Measurements from ENCODE around the gene PAPPA. TPM values are rescaled to one million over a fixed set of nuclear protein-coding genes. Genes with fewer than 3 reads are reported as not detected.

The PAPPA gene
- total RNA-seq, 1 donor from 2014 or later, result 0.52 TPM

GRCh38 chr9:116160676-116161571 lies 7.3 kb downstream of the PAPPA start:
- no peaks in the 10 kb centered on the region for H3K9me3 ChIP-seq (ENCODE audit: control insufficient read depth in 3 of 3, low read length in 3 of 3)
- H3K27ac ChIP-seq (ENCODE audit: low read depth, low read length), result no peak overlapping the region
- no peaks in the 10 kb centered on the region for H3K27me3 ChIP-seq (ENCODE audit: control insufficient read depth in 3 of 3, insufficient read depth in 3 of 3, low read length in 3 of 3)
- no peaks in the 10 kb centered on the region for H3K36me3 ChIP-seq (ENCODE audit: control insufficient read depth in 3 of 3, insufficient read depth in 3 of 3, low read length in 3 of 3)
- peaks cover 11 to 14% (median 13%) of the 10 kb centered on the region in 3 donors for H3K4me1 ChIP-seq (ENCODE audit: control insufficient read depth in 3 of 3, insufficient read depth in 3 of 3, low read length in 3 of 3)
- H3K4me3 ChIP-seq (ENCODE audit: low read length in 3 of 3), result no peak overlapping the region
- no peak overlapping the region for H3K9ac ChIP-seq (ENCODE audit: low read depth in 1 of 3, low read length in 3 of 3)

DNA sequence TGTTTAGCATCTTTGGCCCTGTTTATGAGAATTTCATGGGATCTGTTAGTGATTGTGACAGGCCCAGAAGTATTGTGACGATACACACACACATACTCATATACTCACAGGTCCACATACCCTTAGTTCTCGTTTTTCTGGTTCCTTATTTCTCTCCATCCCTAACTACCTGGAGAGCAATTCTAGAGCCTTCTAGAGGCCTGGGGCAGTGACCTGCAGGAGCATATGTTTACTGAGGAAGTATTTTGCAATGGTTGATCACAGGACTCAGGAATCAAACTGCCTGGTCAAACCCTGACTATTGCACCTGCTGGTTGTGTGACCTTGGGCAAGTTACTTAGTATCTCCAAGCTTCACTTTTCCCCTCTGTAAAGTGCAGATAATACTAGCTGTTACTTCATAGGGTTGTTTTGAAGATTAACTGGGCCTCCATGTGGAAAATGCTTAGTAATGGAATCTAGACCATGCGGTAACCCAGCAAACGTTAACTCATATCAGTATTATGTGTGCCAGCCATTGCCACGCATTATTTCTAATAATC lies 8.7 kb downstream of the PAPPA start:
- Histone ChIP-seq H3K36me3 (ENCODE audit: control insufficient read depth in 3 of 3, insufficient read depth in 3 of 3, low read length in 3 of 3) (no peaks in the 10 kb centered on the region), H3K9ac (ENCODE audit: low read depth in 1 of 3, low read length in 3 of 3) (no peak overlapping the region), H3K4me1 (ENCODE audit: control insufficient read depth in 3 of 3, insufficient read depth in 3 of 3, low read length in 3 of 3) (peaks cover 4 to 7% (median 6%) of the 10 kb centered on the region in 3 donors), H3K27me3 (ENCODE audit: control insufficient read depth in 3 of 3, insufficient read depth in 3 of 3, low read length in 3 of 3) (no peaks in the 10 kb centered on the region), H3K27ac (ENCODE audit: low read depth, low read length) (no peak overlapping the region), H3K9me3 (ENCODE audit: control insufficient read depth in 3 of 3, low read length in 3 of 3) (no peaks in the 10 kb centered on the region), H3K4me3 (ENCODE audit: low read length in 3 of 3) (no peak overlapping the region)

GRCh38 chr9:116163293-116164055 lies 9.9 kb downstream of the PAPPA start:
- no peaks in the 10 kb centered on the region for H3K27me3 ChIP-seq (ENCODE audit: control insufficient read depth in 3 of 3, insufficient read depth in 3 of 3, low read length in 3 of 3)
- no peaks in the 10 kb centered on the region for H3K9me3 ChIP-seq (ENCODE audit: control insufficient read depth in 3 of 3, low read length in 3 of 3)
- H3K9ac ChIP-seq (ENCODE audit: low read depth in 1 of 3, low read length in 3 of 3), result no peak overlapping the region
- H3K27ac ChIP-seq (ENCODE audit: low read depth, low read length), result no peak overlapping the region
- H3K4me3 ChIP-seq (ENCODE audit: low read length in 3 of 3), result no peak overlapping the region
- no peaks in the 10 kb centered on the region for H3K36me3 ChIP-seq (ENCODE audit: control insufficient read depth in 3 of 3, insufficient read depth in 3 of 3, low read length in 3 of 3)
- H3K4me1 ChIP-seq (ENCODE audit: control insufficient read depth in 3 of 3, insufficient read depth in 3 of 3, low read length in 3 of 3), result peaks cover 0 to 4% (median 0%) of the 10 kb centered on the region in 3 donors

- Histone ChIP-seq H3K4me3 (ENCODE audit: low read length in 3 of 3) (no peak overlapping the region), H3K36me3 (ENCODE audit: control insufficient read depth in 3 of 3, insufficient read depth in 3 of 3, low read length in 3 of 3) (no peaks in the 10 kb centered on the region), H3K9ac (ENCODE audit: low read depth in 1 of 3, low read length in 3 of 3) (no peak overlapping the region), H3K27ac (ENCODE audit: low read depth, low read length) (no peak overlapping the region), H3K27me3 (ENCODE audit: control insufficient read depth in 3 of 3, insufficient read depth in 3 of 3, low read length in 3 of 3) (no peaks in the 10 kb centered on the region), H3K9me3 (ENCODE audit: control insufficient read depth in 3 of 3, low read length in 3 of 3) (no peaks in the 10 kb centered on the region), H3K4me1 (ENCODE audit: control insufficient read depth in 3 of 3, insufficient read depth in 3 of 3, low read length in 3 of 3) (peaks cover 0 to 4% (median 0%) of the 10 kb centered on the region in 3 donors)
Measured at GRCh38 chr9:116165912-116166311, 12.3 kb downstream of the PAPPA start.

DNA sequence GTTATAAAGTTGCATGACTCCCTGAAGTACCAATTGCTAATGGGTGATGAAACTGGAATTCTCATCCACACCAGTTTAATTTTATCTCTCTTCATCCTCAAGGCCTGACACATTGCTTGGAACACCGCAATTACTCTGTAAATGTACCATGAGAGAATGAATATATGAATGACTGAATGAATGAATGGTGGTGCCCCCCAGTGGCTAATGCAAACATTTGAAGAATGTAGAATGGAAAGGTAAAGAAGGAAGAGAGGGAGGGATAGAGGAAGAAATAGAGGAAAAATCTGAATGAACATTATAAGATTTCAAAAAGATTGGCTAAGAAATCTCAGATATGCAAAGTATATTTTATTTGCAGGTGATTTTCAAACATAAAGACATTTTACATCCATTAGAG lies 13.1 kb downstream of the PAPPA start:
- no peak overlapping the region for H3K4me3 ChIP-seq (ENCODE audit: low read length in 3 of 3)
- peaks cover 0 to 4% (median 0%) of the 10 kb centered on the region in 3 donors for H3K4me1 ChIP-seq (ENCODE audit: control insufficient read depth in 3 of 3, insufficient read depth in 3 of 3, low read length in 3 of 3)
- no peaks in the 10 kb centered on the region for H3K27me3 ChIP-seq (ENCODE audit: control insufficient read depth in 3 of 3, insufficient read depth in 3 of 3, low read length in 3 of 3)
- no peaks in the 10 kb centered on the region for H3K9me3 ChIP-seq (ENCODE audit: control insufficient read depth in 3 of 3, low read length in 3 of 3)
- no peak overlapping the region for H3K27ac ChIP-seq (ENCODE audit: low read depth, low read length)
- H3K9ac ChIP-seq (ENCODE audit: low read depth in 1 of 3, low read length in 3 of 3), result no peak overlapping the region
- no peaks in the 10 kb centered on the region for H3K36me3 ChIP-seq (ENCODE audit: control insufficient read depth in 3 of 3, insufficient read depth in 3 of 3, low read length in 3 of 3)

- Histone ChIP-seq H3K9me3 (ENCODE audit: control insufficient read depth in 3 of 3, low read length in 3 of 3) (no peaks in the 10 kb centered on the region), H3K4me1 (ENCODE audit: control insufficient read depth in 3 of 3, insufficient read depth in 3 of 3, low read length in 3 of 3) (peaks cover 0 to 4% (median 0%) of the 10 kb centered on the region in 3 donors), H3K36me3 (ENCODE audit: control insufficient read depth in 3 of 3, insufficient read depth in 3 of 3, low read length in 3 of 3) (no peaks in the 10 kb centered on the region), H3K4me3 (ENCODE audit: low read length in 3 of 3) (no peak overlapping the region), H3K27me3 (ENCODE audit: control insufficient read depth in 3 of 3, insufficient read depth in 3 of 3, low read length in 3 of 3) (no peaks in the 10 kb centered on the region), H3K9ac (ENCODE audit: low read depth in 1 of 3, low read length in 3 of 3) (no peak overlapping the region), H3K27ac (ENCODE audit: low read depth, low read length) (no peak overlapping the region)
Measured at GRCh38 chr9:116168231-116168630, 14.6 kb downstream of the PAPPA start.

DNA sequence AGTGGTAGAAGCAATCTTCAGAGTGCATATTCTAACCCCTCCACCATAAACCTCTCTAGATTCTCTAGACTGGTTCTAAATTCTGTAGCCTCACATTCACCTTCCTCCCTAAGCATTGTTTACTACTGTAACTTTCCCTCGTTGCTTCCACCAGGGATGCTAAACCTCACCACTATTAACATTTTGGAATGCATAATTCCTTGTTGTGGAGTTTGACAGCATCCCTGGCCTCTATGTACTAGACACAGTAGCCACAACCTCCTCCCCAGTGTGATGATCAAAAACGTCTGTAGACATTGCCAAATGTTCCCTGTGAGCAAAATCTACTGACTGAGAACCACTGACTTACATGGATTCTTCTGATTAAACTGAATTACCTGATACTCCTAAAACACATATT lies 18.6 kb downstream of the PAPPA start:
- Histone ChIP-seq H3K27me3 (ENCODE audit: control insufficient read depth in 3 of 3, insufficient read depth in 3 of 3, low read length in 3 of 3) (no peaks in the 10 kb centered on the region), H3K9ac (ENCODE audit: low read depth in 1 of 3, low read length in 3 of 3) (no peak overlapping the region), H3K36me3 (ENCODE audit: control insufficient read depth in 3 of 3, insufficient read depth in 3 of 3, low read length in 3 of 3) (no peaks in the 10 kb centered on the region), H3K4me3 (ENCODE audit: low read length in 3 of 3) (no peak overlapping the region), H3K27ac (ENCODE audit: low read depth, low read length) (no peak overlapping the region), H3K9me3 (ENCODE audit: control insufficient read depth in 3 of 3, low read length in 3 of 3) (no peaks in the 10 kb centered on the region), H3K4me1 (ENCODE audit: control insufficient read depth in 3 of 3, insufficient read depth in 3 of 3, low read length in 3 of 3) (no peaks in the 10 kb centered on the region)

DNA sequence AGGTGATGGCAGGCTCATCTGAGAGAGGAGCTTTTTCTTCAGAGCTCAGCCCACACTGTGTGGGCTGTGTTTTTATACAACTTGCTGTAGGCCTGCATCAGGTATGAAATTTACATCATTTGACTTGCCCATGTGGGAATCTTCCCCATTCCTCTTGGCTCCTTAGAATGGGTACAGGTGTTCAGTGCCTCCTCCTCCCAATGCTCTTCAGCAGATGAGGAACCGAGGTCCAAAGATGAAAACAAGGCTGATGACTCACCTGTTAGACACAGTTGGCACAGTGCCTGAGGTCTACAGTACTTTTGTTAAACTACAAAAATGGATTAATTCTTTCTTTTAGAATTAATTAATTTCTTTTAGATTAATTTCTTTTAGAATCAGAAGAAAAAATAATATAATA lies 20.8 kb downstream of the PAPPA start:
- H3K9ac ChIP-seq (ENCODE audit: low read depth in 1 of 3, low read length in 3 of 3), result no peak overlapping the region
- H3K27ac ChIP-seq (ENCODE audit: low read depth, low read length), result no peak overlapping the region
- no peaks in the 10 kb centered on the region for H3K4me1 ChIP-seq (ENCODE audit: control insufficient read depth in 3 of 3, insufficient read depth in 3 of 3, low read length in 3 of 3)
- no peaks in the 10 kb centered on the region for H3K9me3 ChIP-seq (ENCODE audit: control insufficient read depth in 3 of 3, low read length in 3 of 3)
- no peak overlapping the region for H3K4me3 ChIP-seq (ENCODE audit: low read length in 3 of 3)
- H3K36me3 ChIP-seq (ENCODE audit: control insufficient read depth in 3 of 3, insufficient read depth in 3 of 3, low read length in 3 of 3), result no peaks in the 10 kb centered on the region
- no peaks in the 10 kb centered on the region for H3K27me3 ChIP-seq (ENCODE audit: control insufficient read depth in 3 of 3, insufficient read depth in 3 of 3, low read length in 3 of 3)

DNA sequence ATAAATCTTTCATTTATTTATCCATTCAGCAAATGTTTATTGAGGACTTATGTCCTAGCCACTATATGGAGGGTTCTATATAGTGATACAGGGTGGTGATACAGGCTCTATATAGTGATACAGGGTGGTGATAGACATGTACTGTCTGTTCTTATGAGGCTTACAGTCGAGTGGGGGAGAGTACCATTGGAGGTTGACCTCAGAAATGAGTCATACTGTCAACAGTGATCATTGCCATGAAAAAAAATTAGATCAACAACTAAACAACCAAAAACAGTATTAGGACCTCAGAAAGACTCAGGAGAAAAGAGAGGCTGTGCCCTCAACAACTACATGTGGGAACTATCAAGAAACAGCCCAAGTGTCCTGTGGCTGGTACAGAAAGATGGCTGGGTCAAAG lies 22.0 kb downstream of the PAPPA start:
- Histone ChIP-seq H3K9me3 (ENCODE audit: control insufficient read depth in 3 of 3, low read length in 3 of 3) (no peaks in the 10 kb centered on the region), H3K9ac (ENCODE audit: low read depth in 1 of 3, low read length in 3 of 3) (no peak overlapping the region), H3K27ac (ENCODE audit: low read depth, low read length) (no peak overlapping the region), H3K4me1 (ENCODE audit: control insufficient read depth in 3 of 3, insufficient read depth in 3 of 3, low read length in 3 of 3) (no peaks in the 10 kb centered on the region), H3K36me3 (ENCODE audit: control insufficient read depth in 3 of 3, insufficient read depth in 3 of 3, low read length in 3 of 3) (no peaks in the 10 kb centered on the region), H3K27me3 (ENCODE audit: control insufficient read depth in 3 of 3, insufficient read depth in 3 of 3, low read length in 3 of 3) (no peaks in the 10 kb centered on the region), H3K4me3 (ENCODE audit: low read length in 3 of 3) (no peak overlapping the region)
